Bronchial epithelial cell (primary cell): Measurements from ENCODE around the gene FAM98C. TPM values are rescaled to one million over a fixed set of nuclear protein-coding genes. Genes with fewer than 3 reads are reported as not detected.

Source experiments
- DNase-seq: peaks from one replicate; pipeline ENCODE4 v3.0.0-alpha.2; 2010; ENCODE audit warnings: low read depth
- FAIRE-seq: peaks from 2 replicates; lab custom pipeline; 2011; peaks lifted over from hg19 to GRCh38; lab: Jason Lieb, UNC
- H3K27me3 ChIP-seq: 2 replicates; pipeline ENCODE4 v1.5.1; 2011; ENCODE audit warnings: low read length; ENCODE audit not compliant: control insufficient read depth, insufficient read depth
- H3K36me3 ChIP-seq: 2 replicates; pipeline ENCODE4 v1.5.1; 2011; ENCODE audit warnings: low read length; ENCODE audit not compliant: control insufficient read depth, insufficient read depth
- H3K4me3 ChIP-seq: 2 replicates; pipeline ENCODE4 v1.5.1; 2011; ENCODE audit warnings: mild to moderate bottlenecking, low read depth, low read length, control low read depth
- total RNA-seq: library from RNA; depleted of rRNA; stranded (reverse); fragments of >200 nt; gene quantifications from 2 replicates; pipeline ENCODE4 v1.2.1, GENCODE V29; 2014
- TF ChIP-seq, protein P1 (sequence below): IDR thresholded peaks from 2 replicates; pipeline ENCODE4 v1.5.1; 2011; ENCODE audit warnings: mild to moderate bottlenecking, moderate library complexity, low read length, control low read depth, inconsistent platforms; ENCODE audit not compliant: insufficient read depth, severe bottlenecking

Gene FAM98C
- total RNA-seq, 1 donor from 2014 or later, result 15.0 TPM

DNA sequence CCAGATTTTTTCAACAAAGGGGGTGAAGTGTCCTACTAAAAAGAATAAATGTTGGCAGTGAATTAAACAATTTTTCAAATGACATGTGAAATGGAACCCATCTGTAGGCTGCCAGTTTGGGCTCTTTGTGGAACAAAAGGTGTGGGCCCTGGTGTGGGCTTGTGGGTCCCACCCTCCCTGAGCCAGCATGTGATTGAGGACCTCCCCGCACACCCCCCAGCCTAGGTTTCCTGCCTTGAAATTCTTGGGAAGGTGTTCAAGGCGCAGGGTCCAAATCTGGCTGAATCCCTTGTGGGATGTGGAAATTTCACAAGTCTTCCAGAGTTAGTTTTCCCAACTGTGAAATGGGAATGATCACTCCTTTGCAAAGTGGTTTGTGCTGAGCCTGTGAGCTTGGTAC is 19.1 kb upstream of the FAM98C start:
- H3K27me3 ChIP-seq, result no peaks in the 10 kb centered on the region
- DNase-seq (no peak), FAIRE-seq (no peak)
- TF ChIP-seq, protein P1, sequence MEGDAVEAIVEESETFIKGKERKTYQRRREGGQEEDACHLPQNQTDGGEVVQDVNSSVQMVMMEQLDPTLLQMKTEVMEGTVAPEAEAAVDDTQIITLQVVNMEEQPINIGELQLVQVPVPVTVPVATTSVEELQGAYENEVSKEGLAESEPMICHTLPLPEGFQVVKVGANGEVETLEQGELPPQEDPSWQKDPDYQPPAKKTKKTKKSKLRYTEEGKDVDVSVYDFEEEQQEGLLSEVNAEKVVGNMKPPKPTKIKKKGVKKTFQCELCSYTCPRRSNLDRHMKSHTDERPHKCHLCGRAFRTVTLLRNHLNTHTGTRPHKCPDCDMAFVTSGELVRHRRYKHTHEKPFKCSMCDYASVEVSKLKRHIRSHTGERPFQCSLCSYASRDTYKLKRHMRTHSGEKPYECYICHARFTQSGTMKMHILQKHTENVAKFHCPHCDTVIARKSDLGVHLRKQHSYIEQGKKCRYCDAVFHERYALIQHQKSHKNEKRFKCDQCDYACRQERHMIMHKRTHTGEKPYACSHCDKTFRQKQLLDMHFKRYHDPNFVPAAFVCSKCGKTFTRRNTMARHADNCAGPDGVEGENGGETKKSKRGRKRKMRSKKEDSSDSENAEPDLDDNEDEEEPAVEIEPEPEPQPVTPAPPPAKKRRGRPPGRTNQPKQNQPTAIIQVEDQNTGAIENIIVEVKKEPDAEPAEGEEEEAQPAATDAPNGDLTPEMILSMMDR, result no peak
- peaks cover 25% of the 10 kb centered on the region for H3K36me3 ChIP-seq
- H3K4me3 ChIP-seq, result no peak overlapping the region

DNA sequence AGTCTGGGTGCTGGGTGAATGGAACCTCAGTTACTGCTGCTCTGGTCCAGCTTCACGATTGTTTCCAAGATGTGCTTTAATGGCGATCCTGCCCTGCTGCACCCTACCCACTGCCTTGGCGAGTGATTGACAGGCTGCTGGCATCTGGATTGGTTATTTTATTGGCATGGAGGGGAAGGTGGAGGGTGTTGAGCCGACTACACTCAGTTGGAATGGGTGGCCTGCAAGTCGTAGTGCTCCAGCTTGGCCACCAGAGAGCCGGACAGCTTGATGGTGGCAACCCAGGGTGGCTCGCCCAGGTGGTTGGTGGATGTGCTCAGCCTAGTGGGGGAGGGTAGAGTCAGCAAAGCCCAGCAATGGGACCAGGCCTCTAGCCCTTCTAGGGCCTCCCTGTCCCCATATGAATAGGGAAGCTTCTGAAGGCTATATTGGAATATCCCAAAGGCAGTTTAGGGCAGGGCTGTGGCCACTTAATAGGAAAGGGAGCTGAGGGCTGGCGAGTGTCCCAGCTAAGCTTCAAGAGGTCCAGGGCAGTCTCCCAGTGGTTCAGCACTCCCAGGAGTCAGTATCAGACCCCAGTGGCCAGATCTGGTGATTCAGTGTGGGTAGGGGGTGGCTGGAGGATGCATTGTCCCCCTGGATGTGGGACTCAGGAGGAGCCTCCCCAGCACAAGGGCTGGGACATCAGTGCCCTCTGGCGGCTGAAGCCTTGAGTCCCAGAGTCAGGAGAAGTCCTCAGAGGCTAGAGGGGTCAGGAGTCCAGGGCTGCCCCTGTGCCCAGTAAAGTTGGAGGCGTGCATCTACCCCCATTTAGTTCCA is 18.5 kb upstream of the FAM98C start:
- TF ChIP-seq, protein P1, result peak; percentile 70
- Histone ChIP-seq H3K27me3 (no peaks in the 10 kb centered on the region), H3K4me3 (no peak overlapping the region), H3K36me3 (peaks cover 20% of the 10 kb centered on the region)
- no peak for FAIRE-seq
- DNase-seq, result no peak

DNA sequence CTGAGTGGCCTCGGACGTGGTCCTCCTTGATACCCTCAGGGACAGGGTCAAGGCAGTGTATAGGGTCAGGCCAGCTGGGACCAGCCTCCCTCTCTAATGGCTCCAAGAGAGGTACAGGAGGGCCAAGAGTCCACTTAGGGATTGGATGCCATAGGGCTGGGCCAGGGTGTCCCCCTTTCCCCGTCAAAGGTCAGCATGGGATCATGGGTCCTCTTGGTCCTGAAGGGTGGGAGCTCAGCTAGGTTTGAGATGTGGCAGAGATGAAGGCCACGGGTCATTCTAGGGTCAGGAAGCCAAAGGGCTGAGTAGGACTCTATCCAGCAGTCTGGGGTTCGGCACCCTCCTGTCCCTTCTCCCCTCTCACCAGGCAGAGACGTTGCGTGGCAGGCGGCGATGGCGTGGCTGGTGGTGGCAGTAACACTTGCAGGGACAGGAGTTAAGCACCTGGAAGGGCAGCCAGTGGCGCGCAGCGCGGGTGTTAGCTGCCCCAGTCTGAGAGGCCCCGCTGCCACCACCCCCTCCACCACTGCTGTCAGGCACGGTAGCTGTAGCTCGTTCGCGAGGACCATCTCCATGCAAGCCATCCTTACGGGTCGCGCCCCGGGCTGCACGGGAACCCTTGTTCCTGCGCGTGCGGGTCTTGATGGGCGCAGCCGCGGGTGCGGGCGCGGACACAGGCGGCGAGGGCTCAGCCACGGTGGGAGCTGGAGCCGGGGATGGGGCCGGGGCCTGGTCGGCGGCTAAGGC is 17.7 kb upstream of the FAM98C start:
- Histone ChIP-seq H3K27me3 (no peaks in the 10 kb centered on the region), H3K36me3 (peaks cover 18% of the 10 kb centered on the region), H3K4me3 (no peak overlapping the region)
- TF ChIP-seq, protein P1, result no peak
- no peak for DNase-seq
- FAIRE-seq, result peak; percentile 68

DNA sequence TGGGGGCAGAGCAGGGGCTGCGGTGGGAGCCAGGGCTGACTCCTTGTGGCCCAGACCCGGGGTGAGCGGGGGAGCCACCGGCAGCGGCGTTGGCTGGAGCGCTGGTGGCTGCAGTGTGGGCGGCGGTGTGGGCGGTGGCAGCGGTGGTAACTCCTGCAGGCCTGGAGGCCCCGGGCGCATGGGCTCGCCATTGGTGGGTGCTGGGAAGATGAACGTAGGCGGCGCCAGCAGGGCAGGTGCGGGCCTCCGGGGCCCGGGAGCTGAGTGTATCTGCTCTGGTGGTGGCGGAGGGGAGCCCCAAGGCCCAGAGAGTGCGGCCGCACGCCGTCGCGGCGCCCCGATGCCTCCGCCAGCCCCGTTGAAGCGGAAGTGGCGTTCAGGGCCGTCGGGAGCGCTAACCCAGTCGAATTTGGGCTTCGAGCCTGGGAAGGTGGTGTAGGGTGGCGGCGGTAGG is 17.1 kb upstream of the FAM98C start:
- TF ChIP-seq, protein P1, result no peak

DNA sequence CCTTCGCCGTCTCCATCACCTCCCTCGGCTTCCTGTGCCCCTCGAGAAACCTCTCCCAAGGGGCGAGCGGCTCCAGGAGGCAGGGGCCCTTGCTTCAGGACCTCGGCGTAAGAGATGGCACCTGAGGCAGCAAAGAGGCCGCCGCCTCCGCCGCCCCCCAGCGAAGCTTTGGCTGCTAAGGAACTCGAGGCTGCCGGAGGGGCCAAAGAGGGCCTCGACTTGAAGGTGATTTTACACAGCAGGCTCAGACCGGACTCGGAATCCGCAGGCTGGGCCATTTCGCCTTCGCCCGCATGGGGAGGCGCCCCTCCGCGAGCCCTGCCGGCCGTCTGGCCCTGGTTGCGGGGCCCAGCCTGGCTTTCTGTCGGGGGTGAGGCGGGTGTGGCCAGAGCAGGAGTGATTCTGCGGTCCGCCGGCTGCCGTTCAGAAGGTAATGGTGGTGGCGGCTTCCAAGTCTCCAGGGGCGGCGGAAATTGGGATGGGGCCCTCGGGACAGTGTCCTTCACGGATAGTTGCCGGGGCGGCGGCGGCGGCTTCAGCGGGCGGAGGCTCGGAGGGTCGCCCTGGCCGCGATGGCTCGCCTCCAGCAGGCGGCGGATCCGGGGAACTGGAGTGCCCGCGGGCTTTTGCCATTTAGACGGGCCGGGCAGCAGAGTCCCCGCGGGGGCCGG is 16.5 kb upstream of the FAM98C start:
- Histone ChIP-seq H3K36me3 (peaks cover 14% of the 10 kb centered on the region), H3K4me3 (no peak overlapping the region), H3K27me3 (no peaks in the 10 kb centered on the region)
- no peak for FAIRE-seq
- no peak for DNase-seq
- TF ChIP-seq, protein P1, result no peak

More for the DNA sequence above, 17.1 kb upstream of the FAM98C start:
- no peak overlapping the region for H3K4me3 ChIP-seq
- DNase-seq (no peak), FAIRE-seq (no peak)
- H3K36me3 ChIP-seq, result peaks cover 18% of the 10 kb centered on the region
- H3K27me3 ChIP-seq, result no peaks in the 10 kb centered on the region
